Psoas muscle (tissue), 8 donors: ENCODE results near the gene ISOC1. TPM values are rescaled to one million over a fixed set of nuclear protein-coding genes. Genes with fewer than 3 reads are reported as not detected.

Source experiments
- ATAC-seq, 4 donors: fragments of 200-7000 bp; cut with Tn5 transposase; one replicate each; pipeline ENCODE4 v1.9.1; 2020; ENCODE audit warnings: moderate library complexity in 3 of 4, mild to moderate bottlenecking in 2 of 4
- DNase-seq, 2 donors: peaks; one replicate each; pipeline ENCODE4 v3.0.0-alpha.2; 2020
- H3K27ac ChIP-seq: fragments of 200-600 bp; one replicate; pipeline ENCODE4 v1.8.0; 2022
- H3K27me3 ChIP-seq, 3 donors: fragments of 200-600 bp in 1 of 3; one replicate each; pipeline versions ENCODE4 v1.6.1 to v1.8.0; 2013 to 2022; ENCODE audit warnings: low read length in 2 of 3, mild to moderate bottlenecking in 2 of 3, moderate library complexity in 1 of 3; ENCODE audit not compliant: insufficient read depth in 3 of 3
- H3K36me3 ChIP-seq, 2 donors: fragments of 200-600 bp in 1 of 2; one replicate each; pipeline versions ENCODE4 v1.6.1 to v1.8.0; 2013 to 2022; ENCODE audit warnings: low read depth in 1 of 2, mild to moderate bottlenecking in 1 of 2, moderate library complexity in 1 of 2; ENCODE audit not compliant: insufficient read depth in 1 of 2
- H3K4me1 ChIP-seq: fragments of 200-600 bp; one replicate; pipeline ENCODE4 v1.8.0; 2022
- H3K4me3 ChIP-seq: fragments of 200-600 bp; one replicate; pipeline ENCODE4 v1.8.0; 2022; ENCODE audit warnings: mild to moderate bottlenecking
- H3K9me3 ChIP-seq: fragments of 200-600 bp; one replicate; pipeline ENCODE4 v1.8.0; 2022
- WGBS, 3 donors: extraction: QIAGEN DNeasy Blood & Tissue Kit; methylation state at CpG; one replicate each; pipeline versions ENCODE4 v1.1.6 to v1.1.7; 2013; 5-methylcytosine and 5-hydroxymethylcytosine counted together
- intact Hi-C, 2 donors: fragments of 100-400 bp; cut with DNase I; formaldehyde crosslinking; loops; one replicate each; pipeline versions ENCODE4 v1.11.0 to v1.14.2; 2022
- polyA plus RNA-seq, 3 donors: library from polyadenylated mRNA; stranded (reverse); fragments of 200-250 nt; gene quantifications; one replicate each; pipeline ENCODE4 v1.2.3, GENCODE V29; 2013
- total RNA-seq, 4 donors: library from RNA; stranded (reverse); fragmentation: NEBNext Ultra II Directional in 2 of 4; extraction: Animal tissue kit (Norgen Biotek cat#: 25700) in 2 of 4; gene quantifications; one replicate each; pipeline versions ENCODE4 v1.2.1 to v1.2.4, GENCODE V29; 2021 to 2023
- TF ChIP-seq, protein P1 (sequence below): fragments of 200-600 bp; IDR thresholded peaks from one replicate; pipeline ENCODE4 v1.8.0; 2022; ENCODE audit warnings: antibody characterized with exemption
- donor health status: healthy with polysubstance abuse.
- donor health status: DM: no; HTN: no; CAD: no; lungs with moderate emphysema.
- donor health status: Bipolar disorder and iron deficiency.
- donor health status: healthy.
- donor health status: DM: yes; HTN: yes; CAD: no.
- donor health status: DM: no; HTN: no; CAD: no.
- donor health status: DM: no; HTN: no; CAD: no.
- donor health status: DM: yes; HTN: yes; CAD: no.

ISOC1 gene
- total and polyA plus RNA-seq, 7 donors, result 6.6 to 18.8 (median 11.3) TPM

DNA sequence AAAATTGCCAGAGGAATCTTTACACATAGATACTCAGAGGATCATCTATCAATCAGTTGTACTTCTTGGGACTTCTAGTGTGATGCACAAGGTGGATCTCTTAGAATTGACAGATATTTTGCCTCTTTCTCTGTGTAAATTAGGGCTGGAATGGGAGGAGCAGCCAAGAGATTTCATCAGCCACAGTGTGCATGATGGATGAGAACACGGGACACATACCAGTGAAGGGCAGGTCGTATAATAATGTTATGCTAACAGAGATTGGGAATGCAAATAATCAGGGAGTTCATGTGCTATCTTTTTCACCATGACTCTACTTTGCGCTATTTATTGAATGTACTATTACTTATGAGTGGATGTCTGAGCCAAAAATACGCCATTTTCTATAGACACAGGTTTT lies 43.3 kb upstream of the ISOC1 start:
- no peaks in the 10 kb centered on the region for H3K27me3 ChIP-seq
- ATAC-seq (no peak), DNase-seq (no peak)
- WGBS, 3 donors, result 52 to 82% (median 63%) methylated on average over 4 of the region's 4 CpGs
- H3K4me1 ChIP-seq, result no peaks in the 10 kb centered on the region
- TF ChIP-seq, protein P1, sequence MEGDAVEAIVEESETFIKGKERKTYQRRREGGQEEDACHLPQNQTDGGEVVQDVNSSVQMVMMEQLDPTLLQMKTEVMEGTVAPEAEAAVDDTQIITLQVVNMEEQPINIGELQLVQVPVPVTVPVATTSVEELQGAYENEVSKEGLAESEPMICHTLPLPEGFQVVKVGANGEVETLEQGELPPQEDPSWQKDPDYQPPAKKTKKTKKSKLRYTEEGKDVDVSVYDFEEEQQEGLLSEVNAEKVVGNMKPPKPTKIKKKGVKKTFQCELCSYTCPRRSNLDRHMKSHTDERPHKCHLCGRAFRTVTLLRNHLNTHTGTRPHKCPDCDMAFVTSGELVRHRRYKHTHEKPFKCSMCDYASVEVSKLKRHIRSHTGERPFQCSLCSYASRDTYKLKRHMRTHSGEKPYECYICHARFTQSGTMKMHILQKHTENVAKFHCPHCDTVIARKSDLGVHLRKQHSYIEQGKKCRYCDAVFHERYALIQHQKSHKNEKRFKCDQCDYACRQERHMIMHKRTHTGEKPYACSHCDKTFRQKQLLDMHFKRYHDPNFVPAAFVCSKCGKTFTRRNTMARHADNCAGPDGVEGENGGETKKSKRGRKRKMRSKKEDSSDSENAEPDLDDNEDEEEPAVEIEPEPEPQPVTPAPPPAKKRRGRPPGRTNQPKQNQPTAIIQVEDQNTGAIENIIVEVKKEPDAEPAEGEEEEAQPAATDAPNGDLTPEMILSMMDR, result no peak
- intact Hi-C loops, result no loop called here
- H3K4me3 ChIP-seq, result no peak overlapping the region
- no peaks in the 10 kb centered on the region for H3K9me3 ChIP-seq
- no peaks in the 10 kb centered on the region for H3K36me3 ChIP-seq
- no peak overlapping the region for H3K27ac ChIP-seq

DNA sequence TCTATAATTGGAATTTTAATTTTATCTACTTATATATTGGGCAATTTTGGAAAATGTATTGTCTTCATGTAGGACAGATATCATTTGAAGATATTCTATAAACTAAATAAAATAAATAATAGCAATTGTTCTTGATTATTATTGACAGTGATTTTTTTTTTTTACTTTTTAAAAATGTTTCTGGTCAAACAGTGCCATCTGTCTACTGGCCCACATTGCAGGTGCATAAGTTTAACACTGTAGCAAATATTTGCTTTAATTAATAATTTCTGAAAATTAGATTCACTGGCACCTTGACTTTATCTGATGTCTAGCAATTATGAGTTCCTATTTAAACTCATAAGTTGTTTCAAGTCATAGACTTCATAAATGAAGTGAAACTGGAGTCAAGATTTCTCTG lies 41.1 kb upstream of the ISOC1 start:
- Histone ChIP-seq H3K4me1 (no peaks in the 10 kb centered on the region), H3K27me3 (no peaks in the 10 kb centered on the region), H3K4me3 (no peak overlapping the region), H3K27ac (no peak overlapping the region), H3K9me3 (no peaks in the 10 kb centered on the region), H3K36me3 (no peaks in the 10 kb centered on the region)
- DNase-seq (no peak), ATAC-seq (no peak)
- intact Hi-C loops, result no loop called here
- TF ChIP-seq, protein P1, result no peak

DNA sequence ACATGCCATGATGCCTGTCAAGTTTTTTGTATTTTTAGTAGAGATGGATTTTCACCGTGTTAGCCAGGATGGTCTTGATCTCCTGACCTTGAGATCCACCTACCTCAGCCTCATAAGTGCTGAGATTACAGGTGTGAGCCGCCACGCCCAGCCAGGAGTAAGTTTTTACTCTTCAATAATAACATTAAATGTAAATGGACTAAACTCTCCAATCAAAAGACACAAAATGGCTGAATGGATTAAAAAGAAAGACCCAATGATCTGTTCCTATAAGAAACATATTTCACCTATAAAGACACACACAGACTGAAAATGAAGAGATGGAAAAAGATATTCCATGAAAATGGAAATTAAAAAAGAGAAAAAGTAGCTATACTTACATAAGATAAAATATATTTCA lies 37.2 kb upstream of the ISOC1 start:
- Histone ChIP-seq H3K36me3 (no peaks in the 10 kb centered on the region), H3K27me3 (no peaks in the 10 kb centered on the region), H3K4me1 (no peaks in the 10 kb centered on the region), H3K9me3 (no peaks in the 10 kb centered on the region), H3K4me3 (no peak overlapping the region), H3K27ac (no peak overlapping the region)
- ATAC-seq, result no peak
- 92 to 93% (median 92%) methylated on average over 3 of the region's 3 CpGs for WGBS, 3 donors
- TF ChIP-seq, protein P1, result no peak
- no peak for DNase-seq
- intact Hi-C loops, result no loop called here

DNA sequence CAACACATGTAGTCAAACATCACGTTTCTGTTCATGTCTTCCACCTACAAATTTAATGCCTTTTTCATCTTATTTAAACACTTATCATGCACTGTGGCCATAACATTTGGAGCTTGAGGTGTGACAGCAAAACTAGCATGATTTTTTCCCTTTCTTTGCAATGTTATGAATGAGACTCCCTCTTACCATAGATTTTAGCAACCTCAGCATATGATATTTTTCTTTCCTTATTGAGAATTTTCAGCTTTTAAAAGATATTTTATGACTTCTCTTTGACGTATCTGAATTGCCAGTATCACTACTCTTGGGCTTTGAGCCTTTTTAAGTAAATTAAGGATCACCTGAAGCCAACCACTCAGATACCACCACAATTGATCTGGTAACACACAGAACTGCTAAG lies 32.7 kb upstream of the ISOC1 start:
- H3K4me3 ChIP-seq, result no peak overlapping the region
- no peaks in the 10 kb centered on the region for H3K4me1 ChIP-seq
- H3K36me3 ChIP-seq, result no peaks in the 10 kb centered on the region
- TF ChIP-seq, protein P1, result no peak
- 70 to 78% (median 76%) methylated on average over 2 of the region's 2 CpGs for WGBS, 3 donors
- no peak overlapping the region for H3K27ac ChIP-seq
- intact Hi-C loops, result no loop called here
- DNase-seq (no peak), ATAC-seq (no peak)
- H3K27me3 ChIP-seq, result no peaks in the 10 kb centered on the region
- H3K9me3 ChIP-seq, result no peaks in the 10 kb centered on the region

DNA sequence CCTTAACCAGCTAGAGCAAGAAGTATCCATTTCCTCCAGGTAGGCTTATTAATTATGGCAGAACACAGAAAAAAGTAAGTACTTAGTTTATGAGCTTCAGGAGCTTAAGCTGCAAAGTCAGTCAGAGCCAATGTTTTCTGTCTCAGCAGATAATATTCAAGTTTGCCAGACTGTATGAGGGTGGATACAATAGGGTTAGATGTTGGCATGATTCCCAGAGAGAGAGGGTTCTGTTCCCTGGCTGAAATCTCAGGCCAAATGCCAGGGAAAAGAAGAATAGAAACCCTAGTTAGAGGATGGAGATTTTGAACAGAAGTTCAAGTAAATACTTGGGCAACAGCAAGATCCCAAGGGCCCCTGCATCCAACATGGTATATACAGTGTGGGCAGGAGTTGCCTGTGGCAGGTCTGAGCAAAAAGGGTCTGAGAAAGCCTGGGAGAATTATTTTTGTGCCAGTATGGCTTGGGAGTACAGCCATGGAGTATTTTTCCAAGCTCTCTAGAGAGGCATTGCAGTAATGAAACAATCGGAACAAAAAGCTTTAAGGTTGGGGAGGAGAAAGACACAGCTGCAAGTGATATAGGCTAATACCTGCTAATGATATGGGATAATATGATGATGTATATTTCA lies 31.0 kb upstream of the ISOC1 start:
- Histone ChIP-seq H3K4me3 (no peak overlapping the region), H3K4me1 (no peaks in the 10 kb centered on the region), H3K27me3 (no peaks in the 10 kb centered on the region), H3K27ac (no peak overlapping the region), H3K36me3 (no peaks in the 10 kb centered on the region), H3K9me3 (no peaks in the 10 kb centered on the region)
- intact Hi-C loops, result no loop called here
- no peak for ATAC-seq
- DNase-seq, result no peak
- WGBS, 3 donors, result 10 to 29% (median 22%) methylated on average over 1 of the region's 1 CpG
- TF ChIP-seq, protein P1, result no peak
